ENCODE results near the gene CAMSAP1. TPM values are rescaled to one million over a fixed set of nuclear protein-coding genes. Genes with fewer than 3 reads are reported as not detected.

The CAMSAP1 gene
- total RNA-seq, 4 donors from 2014 or later = 15.6 to 61.2 (median 43.2) TPM

DNA sequence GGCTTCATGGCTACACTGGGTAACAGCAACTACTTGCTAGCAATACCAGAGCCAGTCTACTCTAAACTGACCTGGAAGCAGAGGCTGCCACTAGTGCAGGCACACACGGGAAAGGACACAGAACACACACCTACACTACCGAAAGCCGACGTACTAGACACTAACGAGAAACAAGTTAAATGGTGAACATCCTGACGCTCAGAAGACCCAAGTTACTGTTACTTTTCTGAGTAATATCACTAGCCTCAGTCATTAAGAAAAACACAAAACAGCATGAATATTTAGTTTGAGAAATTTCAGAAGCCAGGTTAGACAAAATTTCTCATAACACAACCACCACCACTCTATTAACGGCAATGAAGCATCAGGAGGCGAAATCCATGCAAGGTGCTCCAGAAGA, 44.5 kb downstream of the CAMSAP1 start:
- no peaks in the 10 kb centered on the region for H3K36me3 ChIP-seq
- no peak for TF ChIP-seq POLR2A (IDR thresholded peaks at IDR 0.05)
- TF ChIP-seq, protein P1, sequence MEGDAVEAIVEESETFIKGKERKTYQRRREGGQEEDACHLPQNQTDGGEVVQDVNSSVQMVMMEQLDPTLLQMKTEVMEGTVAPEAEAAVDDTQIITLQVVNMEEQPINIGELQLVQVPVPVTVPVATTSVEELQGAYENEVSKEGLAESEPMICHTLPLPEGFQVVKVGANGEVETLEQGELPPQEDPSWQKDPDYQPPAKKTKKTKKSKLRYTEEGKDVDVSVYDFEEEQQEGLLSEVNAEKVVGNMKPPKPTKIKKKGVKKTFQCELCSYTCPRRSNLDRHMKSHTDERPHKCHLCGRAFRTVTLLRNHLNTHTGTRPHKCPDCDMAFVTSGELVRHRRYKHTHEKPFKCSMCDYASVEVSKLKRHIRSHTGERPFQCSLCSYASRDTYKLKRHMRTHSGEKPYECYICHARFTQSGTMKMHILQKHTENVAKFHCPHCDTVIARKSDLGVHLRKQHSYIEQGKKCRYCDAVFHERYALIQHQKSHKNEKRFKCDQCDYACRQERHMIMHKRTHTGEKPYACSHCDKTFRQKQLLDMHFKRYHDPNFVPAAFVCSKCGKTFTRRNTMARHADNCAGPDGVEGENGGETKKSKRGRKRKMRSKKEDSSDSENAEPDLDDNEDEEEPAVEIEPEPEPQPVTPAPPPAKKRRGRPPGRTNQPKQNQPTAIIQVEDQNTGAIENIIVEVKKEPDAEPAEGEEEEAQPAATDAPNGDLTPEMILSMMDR (IDR thresholded peaks at IDR 0.05) = no peak
- H3K27me3 ChIP-seq = no peaks in the 10 kb centered on the region
- H3K9me3 ChIP-seq = no peaks in the 10 kb centered on the region
- H3K27ac ChIP-seq = no peak overlapping the region
- H3K4me3 ChIP-seq = no peak overlapping the region
- intact Hi-C loops (cut with DNase I; ENCODE audit: low total_unique reads) = no loop called here
- no peak for DNase-seq
- peaks cover 0 to 4% of the 10 kb centered on the region in 2 donors for H3K4me1 ChIP-seq

DNA sequence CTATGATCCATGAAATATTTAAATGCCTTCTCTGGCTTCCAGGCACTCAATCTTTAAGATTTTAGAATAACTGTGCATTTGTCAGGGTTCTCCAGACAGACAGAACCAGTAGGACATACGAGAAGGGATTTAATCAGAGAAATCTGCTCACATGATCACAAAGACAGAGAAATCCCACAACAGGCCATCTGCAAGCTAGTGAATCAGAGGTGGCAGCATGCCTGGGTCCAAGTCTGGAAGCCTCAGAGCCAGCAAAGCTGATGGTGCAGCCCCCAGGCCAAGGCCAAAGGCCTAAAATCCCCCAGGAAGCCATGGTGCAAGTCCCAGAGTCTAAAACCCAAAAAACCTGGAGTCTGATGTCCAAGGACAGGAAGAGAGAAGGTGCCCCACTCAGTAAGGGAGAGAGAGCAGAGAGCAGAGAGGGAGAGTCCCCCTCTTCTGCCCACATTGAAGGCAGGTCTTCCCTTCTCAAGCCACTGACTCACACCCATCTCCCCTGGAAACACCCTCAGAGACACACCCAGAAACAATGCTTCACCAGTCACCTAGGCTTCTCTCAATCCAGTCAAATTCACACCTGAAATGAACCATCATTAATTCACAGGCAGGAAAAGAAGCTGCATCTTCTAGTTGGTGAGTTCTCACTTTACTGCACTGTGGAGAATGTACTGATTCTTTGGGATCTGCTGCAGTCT, 48.7 kb downstream of the CAMSAP1 start:
- Histone ChIP-seq H3K4me1 (no peaks in the 10 kb centered on the region), H3K27me3 (no peaks in the 10 kb centered on the region), H3K4me3 (no peak overlapping the region), H3K27ac (no peak overlapping the region), H3K9me3 (no peaks in the 10 kb centered on the region), H3K36me3 (no peaks in the 10 kb centered on the region)
- no peak for DNase-seq
- TF ChIP-seq, protein P1 (IDR thresholded peaks at IDR 0.05) = no peak
- TF ChIP-seq POLR2A (IDR thresholded peaks at IDR 0.05) = no peak
- intact Hi-C loops (cut with DNase I; ENCODE audit: low total_unique reads) = no loop called here

DNA sequence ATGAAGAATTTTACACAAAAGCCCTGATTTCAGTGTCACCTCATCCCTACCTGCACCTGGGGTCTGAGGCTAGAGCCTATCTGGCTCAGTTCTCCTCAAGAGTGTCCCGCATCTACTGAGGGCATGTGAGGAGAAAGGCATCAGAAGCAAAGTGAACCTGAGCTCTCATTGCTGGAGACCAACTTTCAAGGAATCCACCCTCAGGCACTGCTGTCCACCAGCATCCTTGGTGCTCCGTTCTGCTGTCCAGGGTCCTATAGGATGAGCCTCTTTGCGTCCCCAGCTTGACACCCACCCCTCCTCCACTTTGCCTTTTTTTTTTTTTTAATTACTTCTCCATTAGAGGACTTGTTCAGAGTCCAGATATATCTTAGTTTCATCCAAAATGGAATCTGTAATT, 49.5 kb downstream of the CAMSAP1 start:
- intact Hi-C loops (cut with DNase I; ENCODE audit: low total_unique reads) = no loop called here
- TF ChIP-seq POLR2A (IDR thresholded peaks at IDR 0.05) = no peak
- TF ChIP-seq, protein P1 (IDR thresholded peaks at IDR 0.05) = no peak

DNA sequence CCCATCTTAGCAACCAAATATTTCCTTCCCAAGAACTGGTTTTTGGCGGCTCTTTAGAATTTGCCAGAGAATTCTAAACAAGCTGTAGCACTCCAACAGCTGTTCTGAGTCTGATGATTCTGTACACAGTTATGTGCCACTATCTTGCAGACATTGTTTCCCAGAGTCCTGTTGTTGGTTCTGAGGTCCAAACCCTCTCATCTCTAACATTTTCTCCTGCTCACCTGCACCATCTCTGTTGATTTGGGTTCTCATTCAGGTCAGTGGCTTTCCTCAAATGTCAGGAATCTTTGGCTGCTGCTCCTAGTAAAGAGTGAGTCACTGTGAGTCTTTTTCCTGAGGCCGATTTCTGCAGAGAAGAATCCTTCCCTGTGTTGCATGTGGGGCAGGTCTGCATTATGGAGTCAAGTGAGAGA, 50.0 kb downstream of the CAMSAP1 start:
- DNase-seq = no peak
- intact Hi-C loops (cut with DNase I; ENCODE audit: low total_unique reads) = no loop called here
- Histone ChIP-seq H3K36me3 (no peaks in the 10 kb centered on the region), H3K9me3 (no peaks in the 10 kb centered on the region), H3K27ac (no peak overlapping the region), H3K4me1 (no peaks in the 10 kb centered on the region), H3K27me3 (no peaks in the 10 kb centered on the region), H3K4me3 (no peak overlapping the region)
- TF ChIP-seq, protein P1 (IDR thresholded peaks at IDR 0.05) = no peak
- TF ChIP-seq POLR2A (IDR thresholded peaks at IDR 0.05) = no peak

More for the DNA sequence above, 49.5 kb downstream of the CAMSAP1 start:
- DNase-seq = no peak
- no peaks in the 10 kb centered on the region for H3K4me1 ChIP-seq
- H3K4me3 ChIP-seq = no peak overlapping the region
- H3K27me3 ChIP-seq = no peaks in the 10 kb centered on the region
- no peaks in the 10 kb centered on the region for H3K36me3 ChIP-seq
- no peaks in the 10 kb centered on the region for H3K9me3 ChIP-seq
- no peak overlapping the region for H3K27ac ChIP-seq

DNA sequence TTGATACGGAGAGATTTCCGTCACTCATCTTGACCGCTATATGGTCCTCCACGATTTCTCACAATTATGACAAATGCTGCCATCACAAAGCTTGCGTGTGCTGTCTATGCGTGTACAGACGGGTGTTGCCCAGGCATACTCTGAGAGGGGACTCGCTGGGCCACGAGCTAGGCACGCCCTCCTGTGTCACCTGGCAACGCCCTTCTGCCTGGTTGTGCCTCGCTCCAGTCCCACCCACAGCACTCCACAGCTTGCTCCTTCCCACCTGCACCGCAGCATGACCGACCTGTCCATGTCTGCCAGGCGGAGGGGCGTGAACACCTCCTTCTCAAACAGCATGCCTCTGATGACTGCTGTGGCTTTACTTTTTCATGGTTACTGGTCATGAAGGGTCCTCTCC, 55.6 kb downstream of the CAMSAP1 start:
- H3K27ac ChIP-seq = no peak overlapping the region
- no peaks in the 10 kb centered on the region for H3K9me3 ChIP-seq
- no peaks in the 10 kb centered on the region for H3K36me3 ChIP-seq
- no peak overlapping the region for H3K4me3 ChIP-seq
- H3K4me1 ChIP-seq = no peaks in the 10 kb centered on the region
- no peaks in the 10 kb centered on the region for H3K27me3 ChIP-seq
- intact Hi-C loops (cut with DNase I; ENCODE audit: low total_unique reads) = no loop called here
- no peak for DNase-seq
- TF ChIP-seq, protein P1 (IDR thresholded peaks at IDR 0.05) = no peak
- TF ChIP-seq POLR2A (IDR thresholded peaks at IDR 0.05) = no peak
